ENCODE measurements around the gene LMNTD1.

The LMNTD1 gene

GRCh38 chr12:25526778-25527177 lies 26.3 kb downstream of the LMNTD1 start:
- Histone ChIP-seq H3K9me3 (ENCODE audit: insufficient read depth, low read length) (no peaks in the 10 kb centered on the region), H3K9ac (ENCODE audit: insufficient read length, low read depth) (no peak overlapping the region), H3K36me3 (ENCODE audit: insufficient read depth, insufficient read length, low read length) (no peaks in the 10 kb centered on the region), H3K4me1 (ENCODE audit: insufficient read depth, insufficient read length) (no peaks in the 10 kb centered on the region), H3K27me3 (ENCODE audit: insufficient read depth, insufficient read length) (no peaks in the 10 kb centered on the region), H3K4me3 (ENCODE audit: insufficient read length, low read depth) (no peak overlapping the region)
- DNase-seq (ENCODE audit: low read depth, low spot score) = no peak
- TF ChIP-seq SUZ12 (IDR thresholded peaks at IDR 0.05; ENCODE audit: extremely low read depth, insufficient read depth, insufficient read length) (no peak), YY1 (IDR thresholded peaks at IDR 0.05; ENCODE audit: insufficient read depth, insufficient read length) (no peak), ZNF274 (IDR thresholded peaks at IDR 0.05; ENCODE audit: low read depth, low read length) (no peak)

GRCh38 chr12:25524366-25524765 lies 28.7 kb downstream of the LMNTD1 start:
- no peak overlapping the region for H3K9ac ChIP-seq (ENCODE audit: insufficient read length, low read depth)
- TF ChIP-seq YY1 (IDR thresholded peaks at IDR 0.05; ENCODE audit: insufficient read depth, insufficient read length) = no peak
- TF ChIP-seq ZNF274 (IDR thresholded peaks at IDR 0.05; ENCODE audit: low read depth, low read length) = no peak
- TF ChIP-seq SUZ12 (IDR thresholded peaks at IDR 0.05; ENCODE audit: extremely low read depth, insufficient read depth, insufficient read length) = no peak
- no peak overlapping the region for H3K4me3 ChIP-seq (ENCODE audit: insufficient read length, low read depth)
- no peak for DNase-seq (ENCODE audit: low read depth, low spot score)
- H3K27me3 ChIP-seq (ENCODE audit: insufficient read depth, insufficient read length) = no peaks in the 10 kb centered on the region
- H3K9me3 ChIP-seq (ENCODE audit: insufficient read depth, low read length) = no peaks in the 10 kb centered on the region
- H3K36me3 ChIP-seq (ENCODE audit: insufficient read depth, insufficient read length, low read length) = no peaks in the 10 kb centered on the region
- no peaks in the 10 kb centered on the region for H3K4me1 ChIP-seq (ENCODE audit: insufficient read depth, insufficient read length)

GRCh38 chr12:25521625-25522256 lies 31.3 kb downstream of the LMNTD1 start:
- Histone ChIP-seq H3K4me1 (ENCODE audit: insufficient read depth, insufficient read length) (no peaks in the 10 kb centered on the region), H3K9me3 (ENCODE audit: insufficient read depth, low read length) (no peaks in the 10 kb centered on the region), H3K4me3 (ENCODE audit: insufficient read length, low read depth) (no peak overlapping the region), H3K27me3 (ENCODE audit: insufficient read depth, insufficient read length) (no peaks in the 10 kb centered on the region), H3K36me3 (ENCODE audit: insufficient read depth, insufficient read length, low read length) (no peaks in the 10 kb centered on the region), H3K9ac (ENCODE audit: insufficient read length, low read depth) (no peak overlapping the region)
- no peak for DNase-seq (ENCODE audit: low read depth, low spot score)
- no peak for TF ChIP-seq YY1 (IDR thresholded peaks at IDR 0.05; ENCODE audit: insufficient read depth, insufficient read length)
- no peak for TF ChIP-seq ZNF274 (IDR thresholded peaks at IDR 0.05; ENCODE audit: low read depth, low read length)
- no peak for TF ChIP-seq SUZ12 (IDR thresholded peaks at IDR 0.05; ENCODE audit: extremely low read depth, insufficient read depth, insufficient read length)

GRCh38 chr12:25518512-25518911 lies 34.6 kb downstream of the LMNTD1 start:
- Histone ChIP-seq H3K4me3 (ENCODE audit: insufficient read length, low read depth) (no peak overlapping the region), H3K9me3 (ENCODE audit: insufficient read depth, low read length) (no peaks in the 10 kb centered on the region), H3K27me3 (ENCODE audit: insufficient read depth, insufficient read length) (no peaks in the 10 kb centered on the region), H3K4me1 (ENCODE audit: insufficient read depth, insufficient read length) (no peaks in the 10 kb centered on the region), H3K36me3 (ENCODE audit: insufficient read depth, insufficient read length, low read length) (no peaks in the 10 kb centered on the region), H3K9ac (ENCODE audit: insufficient read length, low read depth) (no peak overlapping the region)
- no peak for TF ChIP-seq ZNF274 (IDR thresholded peaks at IDR 0.05; ENCODE audit: low read depth, low read length)
- TF ChIP-seq SUZ12 (IDR thresholded peaks at IDR 0.05; ENCODE audit: extremely low read depth, insufficient read depth, insufficient read length) = no peak
- TF ChIP-seq YY1 (IDR thresholded peaks at IDR 0.05; ENCODE audit: insufficient read depth, insufficient read length) = no peak
- DNase-seq (ENCODE audit: low read depth, low spot score) = no peak

- Histone ChIP-seq H3K9ac (ENCODE audit: insufficient read length, low read depth) (no peak overlapping the region), H3K36me3 (ENCODE audit: insufficient read depth, insufficient read length, low read length) (no peaks in the 10 kb centered on the region), H3K4me1 (ENCODE audit: insufficient read depth, insufficient read length) (no peaks in the 10 kb centered on the region), H3K27me3 (ENCODE audit: insufficient read depth, insufficient read length) (no peaks in the 10 kb centered on the region), H3K9me3 (ENCODE audit: insufficient read depth, low read length) (no peaks in the 10 kb centered on the region), H3K4me3 (ENCODE audit: insufficient read length, low read depth) (no peak overlapping the region)
- no peak for DNase-seq (ENCODE audit: low read depth, low spot score)
- TF ChIP-seq SUZ12 (IDR thresholded peaks at IDR 0.05; ENCODE audit: extremely low read depth, insufficient read depth, insufficient read length) (no peak), YY1 (IDR thresholded peaks at IDR 0.05; ENCODE audit: insufficient read depth, insufficient read length) (no peak), ZNF274 (IDR thresholded peaks at IDR 0.05; ENCODE audit: low read depth, low read length) (no peak)
Measured at GRCh38 chr12:25504744-25505143, 48.3 kb downstream of the LMNTD1 start.

- Histone ChIP-seq H3K4me3 (ENCODE audit: insufficient read length, low read depth) (no peak overlapping the region), H3K36me3 (ENCODE audit: insufficient read depth, insufficient read length, low read length) (no peaks in the 10 kb centered on the region), H3K4me1 (ENCODE audit: insufficient read depth, insufficient read length) (no peaks in the 10 kb centered on the region), H3K9ac (ENCODE audit: insufficient read length, low read depth) (no peak overlapping the region), H3K9me3 (ENCODE audit: insufficient read depth, low read length) (peaks cover 4% of the 10 kb centered on the region), H3K27me3 (ENCODE audit: insufficient read depth, insufficient read length) (no peaks in the 10 kb centered on the region)
- DNase-seq (ENCODE audit: low read depth, low spot score) = no peak
- no peak for TF ChIP-seq ZNF274 (IDR thresholded peaks at IDR 0.05; ENCODE audit: low read depth, low read length)
- no peak for TF ChIP-seq YY1 (IDR thresholded peaks at IDR 0.05; ENCODE audit: insufficient read depth, insufficient read length)
- no peak for TF ChIP-seq SUZ12 (IDR thresholded peaks at IDR 0.05; ENCODE audit: extremely low read depth, insufficient read depth, insufficient read length)
Measured at GRCh38 chr12:25503666-25504065, 49.4 kb downstream of the LMNTD1 start.

GRCh38 chr12:25502596-25502995 lies 50.5 kb downstream of the LMNTD1 start:
- Histone ChIP-seq H3K4me1 (ENCODE audit: insufficient read depth, insufficient read length) (no peaks in the 10 kb centered on the region), H3K9ac (ENCODE audit: insufficient read length, low read depth) (no peak overlapping the region), H3K36me3 (ENCODE audit: insufficient read depth, insufficient read length, low read length) (no peaks in the 10 kb centered on the region), H3K27me3 (ENCODE audit: insufficient read depth, insufficient read length) (no peaks in the 10 kb centered on the region), H3K4me3 (ENCODE audit: insufficient read length, low read depth) (no peak overlapping the region), H3K9me3 (ENCODE audit: insufficient read depth, low read length) (peaks cover 14% of the 10 kb centered on the region)
- DNase-seq (ENCODE audit: low read depth, low spot score) = no peak
- TF ChIP-seq SUZ12 (IDR thresholded peaks at IDR 0.05; ENCODE audit: extremely low read depth, insufficient read depth, insufficient read length) (no peak), YY1 (IDR thresholded peaks at IDR 0.05; ENCODE audit: insufficient read depth, insufficient read length) (no peak), ZNF274 (IDR thresholded peaks at IDR 0.05; ENCODE audit: low read depth, low read length) (no peak)
